ENCODE results near the gene IMMP2L. TPM values are rescaled to one million over a fixed set of nuclear protein-coding genes. Genes with fewer than 3 reads are reported as not detected.
A peak's percentile ranks its signal among the peaks of the same experiment; 100 is the strongest.

The IMMP2L gene
- total and polyA plus RNA-seq, 8 donors: 2.5 to 40.8 (median 20.0) TPM; not detected in 1

DNA sequence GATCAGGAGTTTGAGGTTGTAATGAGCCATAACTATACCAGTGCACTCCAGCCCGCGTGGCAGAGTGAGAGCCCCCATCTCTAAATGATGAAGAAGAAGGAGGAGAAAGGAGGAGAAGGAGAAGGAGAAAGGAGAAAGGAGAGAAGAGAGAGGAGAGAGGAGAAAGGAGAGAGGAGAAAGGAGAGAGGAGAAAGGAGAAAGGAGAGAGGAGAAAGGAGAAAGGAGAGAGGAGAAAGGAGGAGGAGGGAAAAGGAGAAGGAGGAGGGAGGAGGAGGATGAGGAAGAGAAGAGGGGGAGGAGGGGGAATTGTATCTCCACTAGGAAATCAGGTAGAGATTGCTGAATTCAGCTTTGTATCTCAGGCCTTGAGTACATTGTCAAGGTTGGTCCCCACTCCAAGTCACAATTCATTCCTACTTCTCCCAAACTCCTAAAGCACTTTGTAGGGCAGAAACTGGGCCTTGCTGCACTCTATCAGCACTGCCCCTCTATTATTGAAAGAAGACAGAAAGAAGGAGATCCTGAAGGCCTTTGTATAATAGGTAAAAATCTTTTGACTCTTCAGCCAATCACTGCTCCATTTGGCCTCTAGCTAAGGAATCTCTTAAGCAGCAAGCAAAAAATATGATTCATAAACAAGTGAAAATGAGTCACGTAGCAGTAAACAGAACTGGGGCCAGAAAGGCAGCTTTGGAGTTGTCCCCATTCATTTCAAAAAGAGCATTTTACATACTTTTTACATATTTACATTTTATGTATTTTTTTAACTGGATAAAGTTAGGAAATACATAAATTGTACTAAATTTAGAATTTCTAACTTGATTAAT lies 178.0 kb downstream of the IMMP2L start:
- H3K4me3 ChIP-seq: no peak overlapping the region
- H3K36me3 ChIP-seq: no peaks in the 10 kb centered on the region
- TF ChIP-seq POLR2A (IDR thresholded peaks at IDR 0.05) (no peak), EP300 (IDR thresholded peaks at IDR 0.05) (no peak)
- no peak for DNase-seq
- H3K4me1 ChIP-seq: no peaks in the 10 kb centered on the region
- no peaks in the 10 kb centered on the region for H3K9me3 ChIP-seq
- H3K27me3 ChIP-seq: no peaks in the 10 kb centered on the region
- WGBS, 5 donors: 89 to 93% (median 92%) methylated on average over 3 of the region's 3 CpGs
- intact Hi-C loops (cut with DNase I; ENCODE audit: low total_unique reads): no loop called here
- H3K27ac ChIP-seq: no peak overlapping the region

DNA sequence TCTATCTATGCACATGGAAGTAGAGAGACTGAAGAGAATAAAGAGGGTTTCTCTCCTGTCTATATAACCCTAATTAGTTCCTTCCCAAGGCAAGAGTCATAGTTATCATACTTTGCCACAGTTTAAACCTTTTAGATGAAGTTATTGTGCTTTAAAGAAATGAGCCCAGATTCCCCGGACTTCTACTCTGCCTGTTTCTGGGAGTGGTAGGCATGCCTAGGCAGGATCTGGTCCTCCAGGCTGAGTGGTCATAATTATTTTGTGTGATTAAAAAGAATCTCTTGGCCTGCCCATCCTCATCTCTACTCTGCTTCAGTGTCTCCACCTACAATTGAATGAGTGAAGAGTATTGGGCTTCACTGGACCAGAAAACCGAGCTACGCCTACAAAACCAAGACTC lies 179.2 kb downstream of the IMMP2L start:
- intact Hi-C loops (cut with DNase I; ENCODE audit: low total_unique reads): no loop called here
- Histone ChIP-seq H3K4me1 (no peaks in the 10 kb centered on the region), H3K4me3 (no peak overlapping the region), H3K27ac (no peak overlapping the region), H3K9me3 (no peaks in the 10 kb centered on the region), H3K27me3 (no peaks in the 10 kb centered on the region), H3K36me3 (no peaks in the 10 kb centered on the region)
- TF ChIP-seq POLR2AphosphoS5 (IDR thresholded peaks at IDR 0.05): no peak
- no peak for TF ChIP-seq POLR2A (IDR thresholded peaks at IDR 0.05)
- TF ChIP-seq, protein P1, sequence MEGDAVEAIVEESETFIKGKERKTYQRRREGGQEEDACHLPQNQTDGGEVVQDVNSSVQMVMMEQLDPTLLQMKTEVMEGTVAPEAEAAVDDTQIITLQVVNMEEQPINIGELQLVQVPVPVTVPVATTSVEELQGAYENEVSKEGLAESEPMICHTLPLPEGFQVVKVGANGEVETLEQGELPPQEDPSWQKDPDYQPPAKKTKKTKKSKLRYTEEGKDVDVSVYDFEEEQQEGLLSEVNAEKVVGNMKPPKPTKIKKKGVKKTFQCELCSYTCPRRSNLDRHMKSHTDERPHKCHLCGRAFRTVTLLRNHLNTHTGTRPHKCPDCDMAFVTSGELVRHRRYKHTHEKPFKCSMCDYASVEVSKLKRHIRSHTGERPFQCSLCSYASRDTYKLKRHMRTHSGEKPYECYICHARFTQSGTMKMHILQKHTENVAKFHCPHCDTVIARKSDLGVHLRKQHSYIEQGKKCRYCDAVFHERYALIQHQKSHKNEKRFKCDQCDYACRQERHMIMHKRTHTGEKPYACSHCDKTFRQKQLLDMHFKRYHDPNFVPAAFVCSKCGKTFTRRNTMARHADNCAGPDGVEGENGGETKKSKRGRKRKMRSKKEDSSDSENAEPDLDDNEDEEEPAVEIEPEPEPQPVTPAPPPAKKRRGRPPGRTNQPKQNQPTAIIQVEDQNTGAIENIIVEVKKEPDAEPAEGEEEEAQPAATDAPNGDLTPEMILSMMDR (IDR thresholded peaks at IDR 0.05): no peak
- TF ChIP-seq EP300 (IDR thresholded peaks at IDR 0.05): no peak
- WGBS, 5 donors: 95 to 99% (median 98%) methylated on average over 3 of the region's 3 CpGs
- DNase-seq: no peak

- H3K4me3 ChIP-seq: no peak overlapping the region
- TF ChIP-seq POLR2AphosphoS5 (IDR thresholded peaks at IDR 0.05): no peak
- TF ChIP-seq EP300 (IDR thresholded peaks at IDR 0.05): no peak
- TF ChIP-seq POLR2A (IDR thresholded peaks at IDR 0.05): no peak
- TF ChIP-seq, protein P1 (IDR thresholded peaks at IDR 0.05): no peak
- no peaks in the 10 kb centered on the region for H3K9me3 ChIP-seq
- H3K4me1 ChIP-seq: no peaks in the 10 kb centered on the region
- DNase-seq: no peak
- H3K36me3 ChIP-seq: no peaks in the 10 kb centered on the region
- intact Hi-C loops (cut with DNase I; ENCODE audit: low total_unique reads): no loop called here
- no peak overlapping the region for H3K27ac ChIP-seq
- 95 to 99% (median 97%) methylated on average over 2 of the region's 2 CpGs for WGBS, 5 donors
- H3K27me3 ChIP-seq: no peaks in the 10 kb centered on the region
These were observed 180.7 kb downstream of the IMMP2L start for GRCh38 chr7:111381590-111381989.

DNA sequence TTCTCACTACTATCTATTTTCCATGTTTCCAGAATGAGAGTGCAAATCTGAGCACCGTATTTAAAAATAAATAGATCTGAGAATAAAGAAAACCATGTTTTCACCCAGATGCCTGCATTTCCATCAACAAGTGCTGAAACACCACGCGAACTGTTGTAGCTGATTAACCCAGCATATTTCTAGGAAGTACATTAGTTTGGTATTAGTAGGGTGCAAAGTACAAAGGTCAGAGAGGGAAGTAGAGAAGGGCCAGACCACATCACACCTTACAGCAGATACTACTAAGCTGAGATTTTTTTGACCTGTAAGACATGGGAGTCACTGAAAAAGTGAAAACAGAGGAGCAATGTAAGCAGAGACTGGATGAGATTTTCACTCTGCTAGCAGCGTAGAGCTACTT lies 181.3 kb downstream of the IMMP2L start:
- intact Hi-C loops (cut with DNase I; ENCODE audit: low total_unique reads): no loop called here
- no peaks in the 10 kb centered on the region for H3K27me3 ChIP-seq
- no peaks in the 10 kb centered on the region for H3K9me3 ChIP-seq
- 68 to 78% (median 72%) methylated on average over 4 of the region's 4 CpGs for WGBS, 5 donors
- TF ChIP-seq EP300 (IDR thresholded peaks at IDR 0.05): no peak
- TF ChIP-seq POLR2A (IDR thresholded peaks at IDR 0.05): no peak
- TF ChIP-seq POLR2AphosphoS5 (IDR thresholded peaks at IDR 0.05): no peak
- TF ChIP-seq, protein P1 (IDR thresholded peaks at IDR 0.05): no peak
- DNase-seq: peak in 1 of 2 donors; percentile 41
- no peak overlapping the region for H3K27ac ChIP-seq
- no peaks in the 10 kb centered on the region for H3K36me3 ChIP-seq
- H3K4me1 ChIP-seq: no peaks in the 10 kb centered on the region
- H3K4me3 ChIP-seq: no peak overlapping the region

DNA sequence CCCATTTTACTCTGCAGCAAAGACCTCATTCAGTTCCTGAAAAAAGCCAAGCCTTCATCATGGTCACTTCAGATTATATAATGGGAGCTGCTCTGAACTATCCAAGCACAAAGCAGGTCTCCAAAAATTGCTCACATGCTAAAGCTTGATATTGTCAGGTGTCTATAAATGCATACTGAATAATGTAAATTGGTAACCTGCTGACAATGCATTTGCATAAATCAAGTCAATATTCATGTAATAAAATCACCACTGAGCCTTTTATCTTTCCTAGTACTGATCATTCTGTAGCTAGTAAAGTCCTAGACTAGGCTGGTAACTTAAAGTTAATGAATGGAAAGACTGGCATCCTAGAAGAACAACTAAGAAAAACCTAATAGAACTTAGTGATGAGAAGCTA lies 188.3 kb downstream of the IMMP2L start:
- TF ChIP-seq EP300 (IDR thresholded peaks at IDR 0.05): no peak
- no peak for TF ChIP-seq POLR2AphosphoS5 (IDR thresholded peaks at IDR 0.05)
- TF ChIP-seq, protein P1 (IDR thresholded peaks at IDR 0.05): no peak
- no peak for TF ChIP-seq POLR2A (IDR thresholded peaks at IDR 0.05)

More for the DNA sequence above, 188.3 kb downstream of the IMMP2L start:
- no peak for DNase-seq
- no peaks in the 10 kb centered on the region for H3K4me1 ChIP-seq
- H3K27me3 ChIP-seq: no peaks in the 10 kb centered on the region
- no peaks in the 10 kb centered on the region for H3K9me3 ChIP-seq
- no peaks in the 10 kb centered on the region for H3K36me3 ChIP-seq
- intact Hi-C loops (cut with DNase I; ENCODE audit: low total_unique reads): no loop called here
- H3K4me3 ChIP-seq: no peak overlapping the region
- no peak overlapping the region for H3K27ac ChIP-seq
